GM12874 (cell line): ENCODE data around the gene DNAJC7.

Source experiments
- CTCF ChIP-seq: IDR thresholded peaks from 2 replicates; pipeline ENCODE4 v1.5.1; 2011; ENCODE audit warnings: low read depth, mild to moderate bottlenecking, control low read depth, low read length, moderate library complexity; ENCODE audit not compliant: insufficient read depth

Gene DNAJC7

GRCh38 chr17:42005166-42005565 lies 12.1 kb downstream of the DNAJC7 start:
- TF ChIP-seq CTCF: no peak

- no peak for TF ChIP-seq CTCF
Observed at GRCh38 chr17:42002792-42003301, 14.4 kb downstream of the DNAJC7 start.

- TF ChIP-seq CTCF: no peak
Observed at GRCh38 chr17:42002175-42002791, 15.0 kb downstream of the DNAJC7 start.

GRCh38 chr17:42001729-42002128 lies 15.5 kb downstream of the DNAJC7 start:
- TF ChIP-seq CTCF: no peak

- no peak for TF ChIP-seq CTCF
Observed at GRCh38 chr17:42000413-42001133, 16.7 kb downstream of the DNAJC7 start.

- TF ChIP-seq CTCF: no peak
Observed at GRCh38 chr17:41998497-41998896, 18.7 kb downstream of the DNAJC7 start.

GRCh38 chr17:41996855-41997164 lies 20.4 kb downstream of the DNAJC7 start:
- TF ChIP-seq CTCF: no peak
